Nephron (organoid): ENCODE data around the gene ADAP1.

Source experiments
- H3K27ac Mint-ChIP-seq, 3 experiments: 2 replicates each; pipeline ENCODE4 v1.8.0; 2020; ENCODE audit warnings: mixed read lengths in 3 of 3, mild to moderate bottlenecking in 2 of 3, moderate library complexity in 1 of 3
- H3K27me3 Mint-ChIP-seq: 2 replicates; pipeline ENCODE4 v1.8.0; 2021; ENCODE audit warnings: low read depth, mild to moderate bottlenecking, moderate library complexity, mixed read lengths
- H3K36me3 Mint-ChIP-seq: 2 replicates; pipeline ENCODE4 v1.8.0; 2020; ENCODE audit warnings: low read depth, mixed read lengths
- H3K4me1 Mint-ChIP-seq: 2 replicates; pipeline ENCODE4 v1.8.0; 2020; ENCODE audit warnings: mixed read lengths
- H3K4me3 Mint-ChIP-seq, 3 experiments: 2 replicates each; pipeline ENCODE4 v1.8.0; 2020; ENCODE audit warnings: mild to moderate bottlenecking in 3 of 3, mixed read lengths in 3 of 3, moderate library complexity in 2 of 3
- H3K9me3 Mint-ChIP-seq: 2 replicates; pipeline ENCODE4 v1.8.0; 2020; ENCODE audit warnings: mixed read lengths
- CTCF ChIP-seq, 3 experiments: fragments of 200-600 bp; sonication (generic); IDR thresholded peaks; one replicate each; pipeline ENCODE4 v1.5.0; 2021; ENCODE audit warnings: antibody characterized with exemption in 3 of 3; ENCODE audit not compliant: unreplicated experiment in 3 of 3

The ADAP1 gene

DNA sequence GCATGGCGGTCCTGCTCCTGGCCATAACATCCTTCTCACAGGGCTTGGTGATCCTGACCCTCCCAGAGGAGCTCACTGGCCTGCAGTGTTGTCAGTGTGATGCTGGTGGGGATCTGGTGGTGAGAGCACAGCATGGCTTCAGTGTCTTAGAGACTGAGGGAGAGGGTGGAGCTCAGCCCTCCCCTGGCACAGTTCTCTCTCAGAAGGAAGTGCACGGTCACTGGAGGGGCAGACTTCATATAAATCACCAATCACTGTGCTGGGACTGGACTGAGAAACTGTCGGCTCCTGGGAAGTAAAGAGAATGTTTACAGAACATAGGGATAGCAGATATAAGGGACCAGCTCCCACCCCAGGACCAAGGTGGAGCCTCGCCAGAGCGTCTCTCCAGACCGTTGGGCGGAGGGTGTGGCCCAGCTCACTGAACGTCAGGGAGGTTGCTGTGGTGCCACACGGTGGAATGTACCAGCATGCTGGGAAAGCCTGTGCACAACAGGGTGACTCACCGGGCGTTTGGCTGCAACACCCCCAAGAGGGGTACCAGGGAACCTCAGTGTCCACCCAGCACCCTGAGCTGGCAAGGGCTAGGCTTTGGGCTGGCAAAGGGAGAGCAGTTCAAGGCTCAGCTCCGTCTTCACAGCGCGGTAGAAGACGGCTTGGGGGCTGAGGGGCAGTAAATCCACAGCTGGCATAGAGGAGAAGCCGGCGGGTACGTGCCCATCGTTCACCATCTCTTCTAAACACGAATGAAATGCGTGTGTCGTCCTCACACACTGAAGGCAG, 86.9 kb downstream of the ADAP1 start:
- Mint-ChIP-seq H3K27me3 (no peaks in the 10 kb centered on the region), H3K36me3 (peaks cover 77% of the 10 kb centered on the region), H3K27ac (peak overlapping the region; percentile 82 to 91 (median 84)), H3K4me1 (peaks cover 21% of the 10 kb centered on the region), H3K4me3 (peak overlapping the region in 2 of 3 experiments; percentile 29 to 42), H3K9me3 (no peaks in the 10 kb centered on the region)
- no peak for TF ChIP-seq CTCF (IDR thresholded peaks at IDR 0.05; ENCODE audit: unreplicated experiment in 3 of 3)

DNA sequence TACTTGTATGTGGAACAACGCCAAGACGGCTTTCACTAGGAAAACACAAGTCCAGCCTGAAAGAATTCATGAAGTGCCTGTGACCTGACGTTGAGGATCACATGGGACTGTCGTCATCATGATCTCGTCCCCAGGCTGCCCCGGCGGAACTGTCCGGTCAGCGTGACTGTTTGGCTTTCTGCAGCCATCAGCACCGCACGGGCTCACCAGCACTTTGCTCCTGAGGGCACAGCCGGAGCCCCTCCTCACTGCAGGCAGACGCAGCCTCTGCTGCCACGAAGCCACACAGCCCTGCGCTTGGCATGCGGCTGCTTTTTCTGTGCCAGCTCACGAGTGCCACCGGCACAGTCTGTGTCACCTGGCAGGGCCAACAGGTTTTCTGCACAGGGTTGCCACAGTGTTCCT, 87.5 kb downstream of the ADAP1 start:
- H3K27ac Mint-ChIP-seq: peak overlapping the region; percentile 82 to 91 (median 84)
- no peak for TF ChIP-seq CTCF (IDR thresholded peaks at IDR 0.05; ENCODE audit: unreplicated experiment in 3 of 3)
- no peaks in the 10 kb centered on the region for H3K27me3 Mint-ChIP-seq

GRCh38 chr7:865921-866320, 88.6 kb downstream of the ADAP1 start:
- TF ChIP-seq CTCF (IDR thresholded peaks at IDR 0.05; ENCODE audit: unreplicated experiment in 3 of 3): no peak
- H3K4me3 Mint-ChIP-seq: no peak overlapping the region
- H3K27ac Mint-ChIP-seq: no peak overlapping the region
- no peaks in the 10 kb centered on the region for H3K27me3 Mint-ChIP-seq
- H3K36me3 Mint-ChIP-seq: peaks cover 80% of the 10 kb centered on the region
- no peaks in the 10 kb centered on the region for H3K9me3 Mint-ChIP-seq
- peaks cover 12% of the 10 kb centered on the region for H3K4me1 Mint-ChIP-seq

More for the DNA sequence above, 87.5 kb downstream of the ADAP1 start:
- Mint-ChIP-seq H3K4me3 (no peak overlapping the region), H3K9me3 (no peaks in the 10 kb centered on the region), H3K36me3 (peaks cover 77% of the 10 kb centered on the region), H3K4me1 (peaks cover 15% of the 10 kb centered on the region)

GRCh38 chr7:863106-863505, 91.4 kb downstream of the ADAP1 start:
- TF ChIP-seq CTCF (IDR thresholded peaks at IDR 0.05; ENCODE audit: unreplicated experiment in 3 of 3): no peak
- H3K27me3 Mint-ChIP-seq: no peaks in the 10 kb centered on the region
- H3K4me3 Mint-ChIP-seq: no peak overlapping the region
- H3K4me1 Mint-ChIP-seq: peaks cover 12% of the 10 kb centered on the region
- H3K9me3 Mint-ChIP-seq: no peaks in the 10 kb centered on the region
- H3K27ac Mint-ChIP-seq: no peak overlapping the region
- peaks cover 88% of the 10 kb centered on the region for H3K36me3 Mint-ChIP-seq

DNA sequence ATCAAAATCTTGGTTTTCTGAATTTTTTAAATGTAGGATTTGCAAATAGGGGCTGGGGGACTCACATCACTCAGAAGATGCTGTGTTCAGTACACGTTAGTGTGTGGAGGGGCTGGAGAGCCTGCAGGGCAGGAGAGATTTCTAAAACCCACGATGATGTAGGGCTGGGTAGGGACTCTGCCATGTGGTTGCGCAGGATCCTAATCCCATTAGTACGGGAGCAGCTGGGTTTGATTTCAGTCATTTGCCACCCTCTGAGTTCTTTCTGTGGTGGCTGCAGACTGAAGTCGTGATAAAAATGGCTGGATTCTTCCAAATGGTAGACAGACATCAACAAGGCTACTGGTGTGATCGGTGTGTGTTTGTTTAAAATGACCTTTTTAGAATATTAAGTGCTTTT, 92.3 kb downstream of the ADAP1 start:
- Mint-ChIP-seq H3K27ac (no peak overlapping the region), H3K4me3 (no peak overlapping the region), H3K36me3 (peaks cover 88% of the 10 kb centered on the region), H3K27me3 (no peaks in the 10 kb centered on the region), H3K4me1 (peaks cover 6% of the 10 kb centered on the region), H3K9me3 (no peaks in the 10 kb centered on the region)
- no peak for TF ChIP-seq CTCF (IDR thresholded peaks at IDR 0.05; ENCODE audit: unreplicated experiment in 3 of 3)

GRCh38 chr7:861222-861621, 93.3 kb downstream of the ADAP1 start:
- Mint-ChIP-seq H3K4me1 (no peaks in the 10 kb centered on the region), H3K9me3 (no peaks in the 10 kb centered on the region), H3K27ac (no peak overlapping the region), H3K4me3 (no peak overlapping the region), H3K27me3 (no peaks in the 10 kb centered on the region), H3K36me3 (peaks cover 85% of the 10 kb centered on the region)
- no peak for TF ChIP-seq CTCF (IDR thresholded peaks at IDR 0.05; ENCODE audit: unreplicated experiment in 3 of 3)
